DLD1 (cell line): ENCODE results near the gene FAM163B.

Source experiments
- in situ Hi-C: cut with HindIII; loops from 2 replicates; pipeline ENCODE4 v1.10.0; 2017; ENCODE audit warnings: low sequenced_read_pairs

FAM163B gene

DNA sequence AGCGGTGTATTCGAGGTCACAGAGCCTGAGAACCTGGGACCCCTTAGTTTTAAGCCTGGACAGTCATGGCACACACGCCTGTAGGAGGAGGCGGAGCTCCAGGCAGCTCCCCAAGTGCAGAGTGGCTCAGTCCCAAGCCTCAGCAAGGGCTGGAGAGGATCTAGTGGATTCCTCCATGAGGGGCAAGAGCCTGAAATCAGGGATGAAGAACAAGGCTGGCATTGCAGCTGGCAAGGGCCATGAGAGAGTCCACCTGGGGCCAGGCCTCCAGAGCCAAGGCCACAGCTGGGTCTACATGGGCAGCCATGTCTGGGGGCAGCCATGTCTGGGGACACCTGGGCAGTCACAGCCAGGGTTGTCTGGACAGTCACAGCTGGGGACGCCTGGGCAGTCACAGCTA is 52.8 kb downstream of the FAM163B start:
- in situ Hi-C loops: loop anchor here (25.0 kb wide), 1 partner anchor 106 kb away; no protein-coding TSS in a partner anchor

DNA sequence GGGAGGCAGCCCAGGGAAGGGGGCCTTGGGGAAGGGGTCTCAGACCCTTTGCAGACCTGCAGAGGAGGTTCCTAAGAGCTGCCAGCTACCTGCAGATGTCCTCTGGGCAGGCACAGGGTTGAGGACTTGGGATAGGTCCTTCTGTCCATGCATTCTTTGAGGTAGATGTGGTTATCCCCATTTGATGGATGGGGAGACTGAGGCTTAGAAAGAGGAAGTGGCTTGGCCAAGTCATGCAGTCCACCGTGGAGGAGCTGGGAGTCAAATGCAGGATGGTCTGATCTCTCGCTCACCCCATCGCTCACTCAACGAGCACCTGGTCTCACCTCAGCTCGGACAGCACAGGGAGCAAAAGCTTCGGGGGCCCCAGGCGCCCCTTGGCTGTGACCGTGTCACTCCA is 54.5 kb downstream of the FAM163B start:
- in situ Hi-C loops: loop anchor here (25.0 kb wide), 1 partner anchor 108 kb away; no protein-coding TSS in a partner anchor

- in situ Hi-C loops: loop anchor here (25.0 kb wide), 1 partner anchor 108 kb away; no protein-coding TSS in a partner anchor
These were observed 55.0 kb downstream of the FAM163B start for GRCh38 chr9:133553973-133554713.

DNA sequence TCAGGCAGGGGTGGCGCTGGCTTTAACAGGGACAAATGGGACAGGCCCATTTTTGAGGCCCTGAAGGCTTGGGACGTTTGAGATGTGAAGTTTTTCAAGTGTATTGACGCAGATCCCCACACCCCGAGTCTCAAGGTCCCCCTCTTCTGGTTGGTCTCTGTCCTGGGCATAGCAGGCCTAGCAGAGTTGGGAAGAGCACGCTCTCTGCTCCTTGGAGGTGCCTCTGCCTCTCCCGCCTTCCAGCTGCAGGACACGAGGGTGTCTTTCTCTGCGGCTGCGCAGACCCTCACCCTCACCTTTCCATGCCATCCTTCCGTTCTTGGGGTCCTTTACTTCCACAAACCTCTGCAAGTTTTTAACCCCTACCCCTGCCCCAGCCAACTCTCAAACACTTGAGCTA is 56.1 kb downstream of the FAM163B start:
- in situ Hi-C loops: loop anchor here (25.0 kb wide), 1 partner anchor 109 kb away; no protein-coding TSS in a partner anchor

DNA sequence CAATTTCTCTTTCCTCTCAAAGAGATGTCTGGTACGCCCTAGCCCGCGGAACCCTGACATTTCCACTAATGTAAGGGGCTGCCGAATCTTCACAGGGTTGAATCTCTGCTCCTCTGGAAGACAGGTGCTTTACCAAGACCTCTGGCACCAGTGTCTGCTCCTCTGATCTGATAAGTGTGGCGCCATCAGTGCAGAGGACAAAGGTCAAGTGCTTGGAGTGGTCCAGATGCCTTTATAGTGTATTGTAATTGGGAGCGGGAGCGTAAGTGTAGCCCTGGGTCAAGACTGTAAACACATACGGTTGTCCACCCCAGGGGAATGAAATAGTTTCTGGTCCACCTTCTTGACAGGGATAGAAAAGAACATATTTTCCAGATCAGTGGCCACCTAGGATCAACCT is 57.0 kb downstream of the FAM163B start:
- in situ Hi-C loops: loop anchor here (25.0 kb wide), 1 partner anchor 110 kb away; no protein-coding TSS in a partner anchor

- in situ Hi-C loops: loop anchor here (25.0 kb wide), 1 partner anchor 111 kb away; no protein-coding TSS in a partner anchor
These were observed 57.7 kb downstream of the FAM163B start for GRCh38 chr9:133551446-133551845.

- in situ Hi-C loops: no loop called here
These were observed 62.1 kb downstream of the FAM163B start for GRCh38 chr9:133547116-133547515.

DNA sequence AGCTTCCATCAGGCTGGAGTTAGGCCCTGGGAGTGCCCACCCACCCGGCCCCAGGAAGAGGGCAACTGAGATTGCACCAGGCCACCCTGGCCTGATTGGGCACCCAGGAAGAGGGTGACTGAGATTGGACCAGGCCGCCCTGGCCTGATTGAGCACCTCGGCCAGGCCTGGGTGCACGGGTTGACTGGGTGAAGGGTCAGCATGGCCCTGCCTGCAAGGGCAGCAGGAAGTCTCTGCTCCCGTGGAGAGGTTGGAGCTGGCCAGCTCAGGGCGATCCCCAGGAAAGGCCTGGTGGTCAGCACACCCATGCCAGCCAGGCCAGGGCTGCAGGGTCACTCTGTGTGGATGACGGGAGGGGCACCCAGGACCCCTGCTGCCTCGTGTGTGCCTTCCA is 62.9 kb downstream of the FAM163B start:
- in situ Hi-C loops: no loop called here

DNA sequence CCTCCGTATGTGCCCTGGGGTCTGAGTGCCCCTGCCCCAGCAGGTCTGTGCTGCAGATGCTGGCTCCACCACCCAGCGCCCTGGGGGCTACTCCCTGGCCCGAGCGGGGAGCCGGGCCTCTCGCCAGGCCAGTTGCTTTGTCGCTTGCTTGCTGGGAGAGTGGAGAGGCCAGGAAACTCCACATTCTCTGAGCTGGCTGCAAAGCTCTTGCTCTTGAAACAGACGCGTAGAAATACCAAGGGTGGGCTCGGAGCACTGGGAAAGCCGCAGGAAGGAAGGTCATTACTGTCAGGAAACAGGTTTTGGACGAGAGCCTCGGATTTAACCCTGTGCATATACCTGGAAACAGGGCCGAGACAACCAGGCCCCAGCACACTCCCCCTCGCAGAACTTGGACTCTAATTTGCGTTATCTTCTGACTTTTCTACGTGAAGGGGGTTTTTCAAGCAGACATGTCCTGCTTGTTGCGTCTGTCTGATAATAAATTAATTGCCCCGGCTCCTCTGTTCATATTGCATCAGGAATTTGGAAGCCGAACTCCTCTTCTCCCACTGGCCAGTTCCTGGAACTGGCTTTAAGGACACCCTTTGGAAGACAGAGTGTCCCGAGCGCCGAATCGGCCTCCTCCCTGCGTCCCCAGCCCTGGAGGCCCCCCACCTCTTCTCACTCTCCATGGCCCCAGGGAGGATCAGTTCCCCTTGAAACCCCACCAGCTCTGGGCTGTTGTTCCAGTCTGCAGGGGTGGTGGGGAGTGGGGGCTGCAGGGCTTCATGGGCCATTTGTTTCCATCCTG is 63.5 kb downstream of the FAM163B start:
- in situ Hi-C loops: no loop called here

DNA sequence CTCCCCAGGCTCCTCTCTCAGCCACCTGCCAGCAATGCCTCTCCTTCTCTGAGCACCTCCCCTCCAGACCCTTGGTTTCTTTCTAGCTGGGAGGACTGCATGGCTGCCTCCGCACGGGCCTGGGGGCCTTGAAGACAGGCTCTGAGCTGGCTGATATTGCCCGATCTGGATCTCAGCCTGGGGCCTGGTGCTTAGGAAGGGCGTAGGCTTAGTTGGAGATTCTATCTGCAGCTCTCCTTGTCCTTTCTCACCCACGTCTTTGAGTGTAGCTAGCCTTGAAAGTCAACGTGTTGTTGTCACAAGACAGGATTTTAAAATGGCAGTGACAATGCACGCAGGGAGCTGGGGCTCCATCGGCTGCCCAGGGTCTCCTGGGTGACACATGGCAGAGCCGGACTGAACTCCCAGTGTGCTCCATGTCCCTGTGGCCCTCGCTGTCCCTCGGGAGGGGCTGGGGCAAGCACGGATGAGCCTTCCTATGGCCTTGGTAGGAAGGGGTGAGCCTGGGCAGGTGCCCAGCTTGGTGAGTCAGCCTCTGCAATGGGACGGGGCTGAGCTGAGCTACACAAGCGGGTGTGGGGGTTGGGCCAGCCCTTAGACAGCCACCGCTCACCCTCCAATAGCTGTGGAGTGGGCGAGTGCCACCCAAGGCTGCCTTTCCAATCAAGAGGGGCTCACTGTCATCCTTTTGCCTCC is 65.3 kb downstream of the FAM163B start:
- in situ Hi-C loops: no loop called here

GRCh38 chr9:133542002-133542401 is 67.2 kb downstream of the FAM163B start:
- in situ Hi-C loops: no loop called here

GRCh38 chr9:133540698-133541025 is 68.5 kb downstream of the FAM163B start:
- in situ Hi-C loops: no loop called here

DNA sequence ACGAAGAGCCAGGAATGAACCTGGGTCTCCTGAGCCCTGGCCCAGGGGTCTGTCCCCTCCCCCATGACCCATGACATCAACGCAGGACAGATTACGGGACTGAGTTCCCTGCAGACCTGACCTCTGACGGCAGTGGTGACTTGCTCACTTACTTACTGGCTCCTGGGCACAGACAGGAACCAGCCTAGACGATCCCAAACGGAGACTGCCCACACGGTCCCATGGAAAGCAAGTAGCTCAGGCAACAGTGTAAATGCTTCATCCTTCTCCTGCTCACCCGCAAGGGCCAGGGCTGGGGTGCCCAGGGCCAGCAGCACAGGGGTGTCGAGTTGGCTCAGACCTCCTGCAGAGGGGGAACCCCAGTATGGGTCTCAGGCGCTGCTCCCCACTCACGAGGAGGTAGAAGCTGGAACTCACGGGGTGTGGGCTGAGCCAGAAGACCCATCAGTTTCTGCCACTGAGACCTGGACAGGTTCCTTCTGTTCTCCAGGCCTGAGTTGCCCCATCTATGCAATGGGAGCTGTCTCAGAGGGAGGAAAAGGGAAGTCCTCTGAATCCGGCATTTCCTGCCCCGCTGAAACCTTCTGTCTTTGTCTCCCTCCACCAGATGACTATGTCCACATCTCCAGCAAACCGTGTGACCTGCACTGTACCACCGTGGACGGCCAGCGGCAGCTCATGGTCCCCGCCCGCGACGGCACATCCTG is 69.0 kb downstream of the FAM163B start:
- in situ Hi-C loops: no loop called here

- in situ Hi-C loops: no loop called here
These were observed 70.0 kb downstream of the FAM163B start for GRCh38 chr9:133538851-133539833.

DNA sequence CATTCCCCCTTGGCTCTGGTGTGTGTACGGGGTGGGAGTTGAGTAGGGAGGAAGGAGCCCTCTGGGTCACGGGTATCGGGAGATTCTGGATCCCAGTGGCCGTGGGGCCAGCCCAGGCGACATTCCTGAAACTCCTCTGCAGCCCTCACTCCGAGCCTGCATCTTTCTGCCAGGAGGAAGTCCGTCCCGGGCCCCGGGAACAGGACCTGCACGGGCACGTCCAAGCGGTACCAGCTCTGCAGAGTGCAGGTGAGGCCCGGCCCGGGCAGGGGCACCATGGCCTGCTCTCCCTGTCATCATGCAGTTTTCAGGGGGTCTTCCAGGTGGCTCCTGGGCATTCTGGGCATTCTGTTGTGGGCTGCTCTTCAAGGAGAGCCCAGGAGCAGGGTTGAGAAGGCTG is 71.0 kb downstream of the FAM163B start:
- in situ Hi-C loops: no loop called here

DNA sequence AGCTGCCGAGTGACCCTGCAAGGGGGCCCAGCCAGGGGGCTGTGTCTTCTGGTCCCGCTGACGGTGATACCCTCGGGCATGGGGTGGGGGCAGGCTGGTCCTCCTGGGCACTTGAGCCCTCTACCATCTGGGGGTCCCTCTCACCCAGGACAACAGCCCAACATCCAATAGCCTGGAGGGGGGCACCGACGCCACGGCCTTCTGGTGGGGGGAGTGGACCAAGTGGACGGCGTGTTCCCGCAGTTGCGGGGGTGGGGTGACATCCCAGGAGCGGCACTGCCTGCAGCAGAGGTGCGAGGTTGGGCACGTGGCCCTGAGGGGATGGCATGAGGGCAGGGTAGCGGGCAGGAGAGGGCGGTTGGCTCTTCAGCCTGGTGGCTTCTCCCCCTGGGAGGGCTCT is 71.9 kb downstream of the FAM163B start:
- in situ Hi-C loops: no loop called here

GRCh38 chr9:133536536-133536935 is 72.7 kb downstream of the FAM163B start:
- in situ Hi-C loops: no loop called here

DNA sequence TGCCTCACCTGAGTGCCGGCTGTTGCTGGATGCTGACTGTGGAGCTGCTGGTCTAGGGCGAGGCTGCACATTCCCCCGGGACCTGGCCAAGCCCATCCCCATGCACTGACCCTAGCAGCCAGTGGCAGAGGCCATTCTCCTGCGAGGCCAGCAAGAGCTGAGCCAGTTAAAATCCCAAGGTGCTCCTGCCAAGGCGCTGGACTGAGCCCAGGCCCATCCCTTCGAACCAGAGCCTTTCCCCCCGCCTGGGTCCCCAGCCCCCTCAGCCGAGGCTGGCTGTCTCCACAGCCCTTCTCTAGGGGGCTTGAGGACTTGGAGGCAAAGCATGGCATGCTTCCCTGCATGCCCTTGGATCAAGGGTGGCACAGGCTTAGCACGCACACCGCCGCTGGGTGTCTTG is 73.1 kb downstream of the FAM163B start:
- in situ Hi-C loops: no loop called here

GRCh38 chr9:133535306-133535877 is 73.8 kb downstream of the FAM163B start:
- in situ Hi-C loops: no loop called here
